HG03378 (cell line): ENCODE measurements around the gene DNAJB1.
"Not testable (repeated sequence)": the region's sequence is repeated elsewhere in the genome, so short reads cannot be mapped to it uniquely, and the experiment has no call there.

Source experiments
- ATAC-seq: cut with Tn5 transposase; IDR thresholded peaks from one replicate; pipeline ENCODE4 v1.9.1; 2021; ENCODE audit warnings: mild to moderate bottlenecking, moderate library complexity; ENCODE audit not compliant: unreplicated experiment

DNAJB1 gene

DNA sequence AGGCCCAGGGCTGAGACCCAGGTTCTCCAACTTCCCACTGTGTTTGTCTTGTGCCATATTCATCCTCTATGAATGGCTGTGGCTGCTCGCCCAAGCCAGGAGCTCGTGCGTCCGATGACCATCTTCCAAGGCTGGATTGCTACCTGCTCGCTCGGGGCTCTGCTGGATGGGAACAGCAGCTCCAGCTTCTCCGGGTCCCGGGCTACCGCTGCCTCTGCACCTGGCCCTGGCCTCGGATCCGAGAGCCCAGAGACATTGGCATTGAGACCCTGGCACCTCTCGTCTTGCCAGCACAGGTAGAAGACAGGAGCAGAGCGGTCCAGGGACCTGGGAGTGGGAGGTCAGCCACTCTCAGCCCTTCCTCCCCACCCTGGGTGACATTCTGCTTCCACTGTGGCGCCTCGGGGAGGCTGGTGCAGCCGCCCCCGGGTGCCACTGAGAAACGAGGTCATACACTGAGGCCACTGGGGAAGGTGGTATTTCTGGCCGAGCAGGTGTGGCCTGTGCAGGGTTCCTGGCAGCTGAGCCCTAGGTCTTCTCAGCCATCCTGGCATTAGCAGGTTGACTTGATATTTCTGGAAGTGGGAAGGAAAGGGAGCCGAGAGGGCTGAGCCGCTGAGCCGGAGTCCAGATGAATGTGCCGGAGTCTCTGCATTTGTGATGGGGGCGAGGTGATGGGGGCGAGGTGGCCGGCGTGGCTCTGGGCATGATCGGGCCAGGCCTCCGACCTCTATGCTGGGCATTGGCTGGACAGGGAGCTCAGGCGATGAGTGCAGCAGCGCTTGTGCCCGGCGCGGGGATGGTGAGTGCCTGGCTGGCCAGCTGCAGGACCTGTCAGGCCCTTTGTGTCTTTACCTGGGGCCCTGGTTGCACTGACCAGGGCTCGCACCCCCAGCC lies 35.1 kb upstream of the DNAJB1 start:
- ATAC-seq: no peak

GRCh38 chr19:14552006-14552360 lies 33.8 kb upstream of the DNAJB1 start:
- ATAC-seq: not testable (repeated sequence)

- not testable (repeated sequence) for ATAC-seq
These were observed 33.2 kb upstream of the DNAJB1 start for GRCh38 chr19:14551134-14552005.

GRCh38 chr19:14550201-14550754 lies 32.1 kb upstream of the DNAJB1 start:
- no peak for ATAC-seq

- ATAC-seq: no peak
These were observed 27.5 kb upstream of the DNAJB1 start for GRCh38 chr19:14545716-14546082.

DNA sequence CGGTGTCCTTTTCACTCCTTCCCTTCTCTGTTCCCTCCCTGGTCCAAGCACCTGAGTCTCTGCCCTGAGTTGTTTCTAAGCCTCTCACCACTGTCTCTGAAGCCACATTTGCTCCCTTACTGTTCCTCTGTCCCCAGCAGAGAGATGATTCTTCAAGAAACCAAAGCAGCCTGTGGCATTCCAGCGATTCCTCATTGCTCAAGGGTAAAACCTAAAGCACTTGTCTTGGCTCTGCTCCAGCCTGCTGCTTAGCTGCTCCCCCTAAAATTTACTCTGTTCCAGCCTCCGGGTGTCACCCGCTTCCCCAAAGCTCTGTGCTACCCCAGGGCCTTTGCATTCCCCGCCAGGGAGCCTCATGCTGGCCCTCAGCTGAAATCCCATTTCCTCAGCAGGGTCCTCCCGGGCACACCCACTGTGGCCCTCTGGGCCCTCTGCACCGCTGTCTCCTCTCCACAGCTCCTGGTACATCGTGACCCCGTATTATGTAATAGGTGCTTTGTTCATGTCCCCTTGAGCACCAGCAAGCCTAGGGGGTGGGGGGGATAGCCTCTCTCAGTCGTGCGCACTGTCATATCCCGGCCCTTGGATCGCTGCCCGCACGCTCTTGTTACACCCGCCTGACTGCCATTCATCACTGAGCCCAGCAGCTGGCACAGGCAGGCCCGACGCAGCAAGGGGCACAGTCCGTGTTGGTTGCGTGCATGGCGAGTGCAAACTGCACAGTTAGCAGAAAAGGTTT lies 26.9 kb upstream of the DNAJB1 start:
- ATAC-seq: no peak

- no peak for ATAC-seq
These were observed 25.9 kb upstream of the DNAJB1 start for GRCh38 chr19:14544047-14544446.

GRCh38 chr19:14542711-14543328 lies 24.6 kb upstream of the DNAJB1 start:
- ATAC-seq: no peak

GRCh38 chr19:14541979-14542378 lies 23.8 kb upstream of the DNAJB1 start:
- not testable (repeated sequence) for ATAC-seq

GRCh38 chr19:14540741-14541525 lies 22.7 kb upstream of the DNAJB1 start:
- no peak for ATAC-seq

DNA sequence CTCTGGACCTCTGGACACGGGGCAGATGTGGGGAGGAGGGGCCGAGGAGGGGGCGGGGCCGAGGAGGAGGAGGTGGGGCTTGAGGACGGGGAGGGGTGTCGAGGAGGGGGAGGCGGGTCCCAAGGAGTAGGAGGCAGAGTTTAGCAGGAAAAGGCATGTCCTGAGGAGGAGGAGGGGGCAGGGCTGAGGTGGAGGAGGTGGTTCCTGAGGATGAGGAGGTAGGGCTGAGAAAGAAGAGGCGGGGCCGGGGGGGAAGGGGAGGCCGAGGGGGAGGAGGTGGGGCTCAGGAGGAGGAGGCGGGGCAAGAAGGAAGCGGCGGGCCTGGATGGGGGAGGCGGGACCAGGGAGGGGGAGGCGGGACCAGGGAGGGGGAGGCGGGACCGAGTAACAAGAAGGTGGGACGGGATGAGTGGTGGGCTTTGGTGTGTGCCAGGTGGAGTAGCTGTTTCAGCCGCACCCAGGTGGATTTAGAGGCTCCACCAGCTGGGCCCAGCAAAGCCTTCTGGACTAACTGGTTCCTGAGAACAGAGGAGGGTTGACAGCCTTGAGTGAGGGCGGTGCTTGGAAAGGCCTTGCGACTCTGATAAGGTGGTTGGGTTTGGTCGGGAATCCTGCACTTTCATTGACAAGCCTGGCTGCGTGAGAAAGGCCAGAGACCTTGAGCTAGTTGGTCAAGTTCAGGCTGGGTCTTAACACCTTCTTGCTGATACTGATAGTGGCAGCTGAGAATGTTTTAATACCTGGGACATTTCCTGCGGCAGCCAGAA lies 18.9 kb upstream of the DNAJB1 start:
- ATAC-seq: no peak

DNA sequence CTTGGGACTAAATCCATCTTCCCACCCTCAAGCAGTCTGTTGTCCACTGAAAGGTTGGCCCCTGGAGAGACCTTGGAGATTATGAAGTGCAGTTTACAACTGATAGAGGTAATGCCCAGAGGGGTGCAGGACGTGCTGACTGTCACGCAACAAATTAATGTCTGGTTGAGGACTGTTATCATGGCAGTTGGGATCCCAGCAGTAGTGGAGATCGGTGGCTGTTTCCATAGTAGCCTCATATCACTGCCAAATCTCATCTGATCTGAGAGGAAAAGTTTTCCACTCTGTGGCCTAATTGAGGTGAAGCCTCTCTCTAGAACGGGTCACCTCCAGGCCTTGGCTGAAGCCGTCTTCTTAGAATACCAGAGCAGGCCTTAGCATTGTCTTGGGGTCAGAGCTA lies 15.3 kb upstream of the DNAJB1 start:
- ATAC-seq: no peak

- ATAC-seq: no peak
These were observed 12.3 kb upstream of the DNAJB1 start for GRCh38 chr19:14530506-14530905.

DNA sequence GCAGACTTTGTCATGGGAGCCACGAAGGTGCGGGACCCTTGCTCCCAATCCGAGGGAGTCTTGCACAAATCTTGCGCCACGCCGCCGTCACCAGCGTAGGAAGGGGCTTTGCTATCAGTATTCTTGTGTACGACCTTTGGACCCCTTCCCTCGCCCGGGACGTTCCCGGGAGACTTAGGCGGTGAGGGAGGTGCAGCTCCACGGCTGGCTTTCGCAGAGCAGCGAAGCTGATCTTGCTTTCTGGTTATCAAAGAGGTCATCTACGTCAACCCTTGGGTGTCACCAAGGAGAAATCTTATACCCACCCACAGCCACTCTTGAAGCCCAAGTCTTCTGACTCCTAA lies 11.8 kb upstream of the DNAJB1 start:
- no peak for ATAC-seq

- peak; percentile 91 for ATAC-seq
These were observed 11.2 kb upstream of the DNAJB1 start, which contains the start of gene TECR for GRCh38 chr19:14529254-14530004. Gene TECR (plus strand): TSS chr19:14529594. CDS start chr19:14529697, 103 bp downstream.

DNA sequence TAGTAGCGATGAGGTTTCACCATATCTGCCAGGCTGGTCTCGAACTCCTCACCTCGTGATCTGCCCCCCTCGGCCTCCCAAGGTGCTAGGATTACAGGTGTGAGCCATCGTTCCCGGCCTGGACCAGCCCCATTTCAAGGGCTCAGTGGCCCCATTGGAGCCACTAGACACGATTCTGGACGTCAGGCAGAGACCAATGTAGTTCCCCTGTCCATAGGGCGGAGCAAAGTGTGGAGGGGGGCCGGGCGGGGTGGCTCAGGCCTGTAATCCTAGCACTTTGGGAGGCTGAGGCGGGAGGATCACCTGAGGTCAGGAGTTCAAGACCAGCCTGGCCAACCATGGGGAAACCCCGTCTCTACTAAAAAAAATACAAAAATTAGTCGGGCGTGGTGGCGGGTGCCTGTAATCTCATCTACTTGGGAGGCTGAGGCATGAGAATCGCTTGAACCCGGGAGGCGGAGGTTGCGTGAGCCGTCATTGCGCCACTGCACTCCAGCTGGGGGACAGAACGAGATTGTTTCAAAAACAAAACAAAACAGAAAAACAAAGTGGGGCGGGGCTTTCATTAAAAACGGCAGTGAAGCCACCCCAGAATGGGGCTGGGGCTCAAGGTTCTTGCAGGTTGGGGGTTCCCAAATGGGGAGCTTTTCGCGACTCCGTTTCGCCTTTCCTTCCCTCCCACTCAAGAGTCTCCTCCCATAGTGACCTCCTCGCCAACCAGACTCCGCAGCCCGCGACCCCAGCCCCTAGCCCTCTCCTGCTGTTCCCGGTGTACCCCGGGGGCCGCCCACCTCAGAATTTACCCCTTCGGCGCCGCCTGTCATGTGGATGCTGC lies 10.4 kb upstream of the DNAJB1 start:
- ATAC-seq: no peak

- ATAC-seq: no peak
These were observed 8.2 kb upstream of the DNAJB1 start for GRCh38 chr19:14526423-14526822.
